Activated T-helper 1 cell treated with anti-CD3 and anti-CD28 coated beads, Interleukin-12 subunit alpha, Interleukin-12 subunit beta, Interleukin-2, Interleukin-4 antibody, amounts not matched to agents 30 ng/mL and 10 ng/mL and 1 ng/mL, durations not matched to agents 14 hours and 24 hours and 36 hours (primary cell): Measurements from ENCODE around the gene SMIM27. TPM values are rescaled to one million over a fixed set of nuclear protein-coding genes. Genes with fewer than 3 reads are reported as not detected.

Source experiments
- DNase-seq: peaks from one replicate; pipeline ENCODE4 v3.0.0; 2021; ENCODE audit warnings: low spot score
- H3K27ac Mint-ChIP-seq: one replicate; pipeline ENCODE4 v1.8.0; 2021; ENCODE audit warnings: mild to moderate bottlenecking, mixed read lengths
- H3K27me3 Mint-ChIP-seq: one replicate; pipeline ENCODE4 v1.8.0; 2022; ENCODE audit warnings: mild to moderate bottlenecking, moderate library complexity, mixed read lengths; ENCODE audit not compliant: insufficient read depth
- H3K36me3 Mint-ChIP-seq: one replicate; pipeline ENCODE4 v1.8.0; 2021; ENCODE audit warnings: low read depth, mixed read lengths
- H3K4me1 Mint-ChIP-seq: one replicate; pipeline ENCODE4 v1.8.0; 2021; ENCODE audit warnings: low read depth, mixed read lengths
- H3K4me3 Mint-ChIP-seq: one replicate; pipeline ENCODE4 v1.8.0; 2021; ENCODE audit warnings: mild to moderate bottlenecking, moderate library complexity, mixed read lengths
- H3K9me3 Mint-ChIP-seq: one replicate; pipeline ENCODE4 v1.8.0; 2021; ENCODE audit warnings: mixed read lengths
- intact Hi-C: fragments of 100-400 bp; cut with micrococcal nuclease; formaldehyde crosslinking; loops from one replicate; pipeline ENCODE4 v1.15.1; 2024
- total RNA-seq: library from RNA; stranded (reverse); gene quantifications from 2 replicates; pipeline ENCODE4 v1.2.3, GENCODE V29; 2022

SMIM27 gene
- total RNA-seq, 1 donor from 2014 or later, result 11.0 TPM

DNA sequence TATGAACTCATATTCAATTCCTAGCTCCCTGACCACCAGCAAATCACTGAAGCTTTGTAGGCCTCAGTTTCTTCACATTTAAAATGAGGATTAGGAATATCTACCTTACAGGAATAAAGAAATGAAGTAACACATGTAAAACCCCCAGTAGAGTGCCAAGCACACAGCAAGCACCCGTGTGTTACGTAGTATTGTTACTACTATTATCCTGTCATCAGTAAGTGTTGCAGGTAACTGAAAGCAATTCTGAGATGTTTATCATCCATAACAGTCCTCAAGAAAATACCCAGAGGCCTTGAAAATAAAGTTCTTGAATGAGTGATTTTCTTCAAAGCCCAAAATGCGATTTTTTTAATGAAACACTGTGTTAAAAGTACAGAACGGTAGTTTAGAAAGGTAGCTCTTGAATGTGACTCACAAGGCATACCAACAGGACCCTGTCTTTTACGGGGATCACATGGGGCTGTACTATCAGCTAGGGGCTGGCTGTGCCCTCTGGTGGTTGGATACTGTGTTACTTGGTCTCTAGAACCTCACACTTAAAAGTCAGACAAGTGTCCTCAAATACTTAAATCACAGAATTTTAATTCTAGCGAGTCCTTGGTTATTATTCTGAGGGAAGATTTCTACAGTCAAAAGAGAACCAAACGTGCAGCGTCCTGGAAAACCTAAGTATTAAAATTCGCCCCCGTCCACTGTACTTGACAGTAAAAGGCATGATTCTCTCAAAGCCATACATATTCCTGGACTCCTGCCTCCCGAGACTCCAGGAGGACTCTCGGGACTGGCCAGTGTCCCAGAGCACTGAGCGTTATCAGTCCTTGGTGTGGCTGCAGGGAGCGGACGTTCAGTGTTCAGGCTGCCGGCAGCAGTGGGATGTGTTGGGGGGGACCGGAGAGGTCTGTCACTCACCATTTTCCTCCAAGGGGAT is 20.1 kb downstream of the SMIM27 start:
- Mint-ChIP-seq H3K4me1 (peaks cover 21% of the 10 kb centered on the region), H3K27me3 (peaks cover 11% of the 10 kb centered on the region), H3K36me3 (peaks cover 13% of the 10 kb centered on the region), H3K9me3 (no peaks in the 10 kb centered on the region), H3K4me3 (peak overlapping the region; percentile 99), H3K27ac (peak overlapping the region; percentile 98)
- intact Hi-C loops, result loop anchor here (1.0 to 5.0 kb wide), 4 partner anchors 47 to 505 kb away; partner anchors contain the start of gene SMU1
- peak; percentile 65 for DNase-seq

DNA sequence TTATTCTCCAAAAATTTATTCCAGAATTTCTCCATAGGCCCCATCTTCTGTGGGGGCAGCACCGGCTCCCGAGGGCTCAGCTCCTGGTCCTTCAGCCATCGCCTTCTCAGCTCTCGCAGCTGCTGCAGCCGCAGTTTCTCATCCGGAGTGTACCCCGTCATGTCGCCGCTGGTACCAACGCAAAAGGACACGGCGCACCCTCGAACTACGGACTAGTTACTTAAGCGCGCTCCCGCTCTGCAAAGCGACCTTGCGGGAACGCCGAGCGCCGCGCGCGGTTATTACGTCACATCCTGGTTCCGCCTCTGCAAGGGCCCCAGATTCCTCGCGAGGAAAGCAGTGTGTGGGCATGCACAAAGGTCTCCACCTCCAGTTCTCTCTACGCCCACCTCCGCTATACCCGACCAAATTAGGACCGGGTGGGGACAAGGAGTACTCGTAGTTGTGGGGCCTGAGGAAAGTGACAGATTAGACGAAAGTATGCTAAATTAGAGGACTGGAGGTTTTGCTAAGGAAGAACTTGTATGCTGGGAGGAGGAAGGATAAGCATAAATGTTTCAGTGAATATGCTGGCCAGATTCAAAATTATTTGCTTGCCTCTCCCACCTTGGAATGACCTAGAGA is 20.9 kb downstream of the SMIM27 start, which contains the start of gene NDUFB6:
Gene NDUFB6, minus strand, starts transcription at position 260 of the 624 bp plus-strand sequence. Its CDS starts 99 bp downstream, at position 161.
- peaks cover 21% of the 10 kb centered on the region for H3K4me1 Mint-ChIP-seq
- H3K27ac Mint-ChIP-seq, result peak within 1 kb of the TSS; percentile 98
- H3K9me3 Mint-ChIP-seq, result no peaks in the 10 kb centered on the region
- DNase-seq, result peak; percentile 94
- peak within 1 kb of the TSS; percentile 99 for H3K4me3 Mint-ChIP-seq
- intact Hi-C loops, result loop anchor here (1.0 to 5.0 kb wide), 8 partner anchors 21 to 504 kb away; partner anchors contain the start of genes ACO1, APTX, DNAJA1 and SMIM27
- H3K36me3 Mint-ChIP-seq, result peaks cover 9% of the 10 kb centered on the region
- peaks cover 11% of the 10 kb centered on the region for H3K27me3 Mint-ChIP-seq

DNA sequence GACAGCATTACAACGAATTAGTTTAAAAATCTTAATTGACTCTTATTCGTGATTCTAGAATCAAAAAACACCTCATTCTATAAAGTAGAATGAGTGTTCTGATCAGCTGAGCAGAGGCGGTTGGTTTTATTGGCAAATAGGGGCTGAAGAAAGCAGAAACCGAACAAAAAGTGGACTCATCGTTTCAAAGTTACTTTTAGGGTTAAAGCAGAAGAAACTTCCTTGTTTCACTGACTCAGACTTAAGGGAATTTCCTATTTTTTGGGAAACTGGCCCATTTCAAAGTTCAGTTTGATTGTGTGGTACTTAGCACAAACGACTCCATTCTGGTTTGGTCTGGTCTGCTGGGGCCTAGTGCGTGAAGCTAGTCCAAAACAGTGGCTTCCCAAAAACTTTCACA is 21.7 kb downstream of the SMIM27 start:
- H3K9me3 Mint-ChIP-seq, result no peaks in the 10 kb centered on the region
- intact Hi-C loops, result loop anchor here (1.0 to 5.0 kb wide), 5 partner anchors 22 to 503 kb away; partner anchors contain the start of genes ACO1, APTX, DNAJA1 and SMIM27
- peaks cover 21% of the 10 kb centered on the region for H3K4me1 Mint-ChIP-seq
- no peak for DNase-seq
- peak overlapping the region; percentile 98 for H3K27ac Mint-ChIP-seq
- H3K27me3 Mint-ChIP-seq, result peaks cover 14% of the 10 kb centered on the region
- H3K36me3 Mint-ChIP-seq, result peaks cover 5% of the 10 kb centered on the region
- H3K4me3 Mint-ChIP-seq, result peak overlapping the region; percentile 99

GRCh38 chr9:32574858-32575257 is 22.7 kb downstream of the SMIM27 start:
- Mint-ChIP-seq H3K27me3 (peaks cover 21% of the 10 kb centered on the region), H3K4me3 (no peak overlapping the region), H3K27ac (no peak overlapping the region)

DNA sequence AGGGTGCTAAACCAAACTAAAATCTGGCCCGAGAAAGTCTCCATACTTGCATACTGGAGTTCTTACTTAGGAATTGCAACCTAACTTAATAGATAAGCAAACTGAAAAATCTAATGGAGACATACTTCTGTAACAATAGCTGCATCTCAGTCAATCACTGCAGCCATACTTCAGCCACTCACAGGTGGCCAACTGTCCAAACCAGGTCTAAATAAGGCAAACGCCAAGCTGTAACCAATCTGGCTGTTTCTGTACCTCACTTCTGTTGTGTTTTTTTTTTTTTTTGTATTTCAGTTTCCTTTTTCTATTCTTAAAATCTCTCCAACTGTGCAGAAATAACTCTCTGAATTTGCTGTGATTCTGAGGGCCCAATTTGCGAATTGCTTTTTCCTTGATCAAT is 25.2 kb downstream of the SMIM27 start:
- Mint-ChIP-seq H3K4me1 (peaks cover 9% of the 10 kb centered on the region), H3K9me3 (no peaks in the 10 kb centered on the region), H3K27ac (no peak overlapping the region), H3K36me3 (no peaks in the 10 kb centered on the region), H3K27me3 (peaks cover 27% of the 10 kb centered on the region), H3K4me3 (no peak overlapping the region)
- no peak for DNase-seq
- intact Hi-C loops, result no loop called here

More at GRCh38 chr9:32574858-32575257, 22.7 kb downstream of the SMIM27 start:
- Mint-ChIP-seq H3K4me1 (peaks cover 19% of the 10 kb centered on the region), H3K36me3 (peaks cover 5% of the 10 kb centered on the region), H3K9me3 (no peaks in the 10 kb centered on the region)
- intact Hi-C loops, result loop anchor here (5.0 kb wide), 1 partner anchor 502 kb away; the partner anchor contains the start of gene SMU1
- DNase-seq, result no peak

GRCh38 chr9:32578976-32579375 is 26.8 kb downstream of the SMIM27 start:
- H3K4me3 Mint-ChIP-seq, result no peak overlapping the region
- H3K4me1 Mint-ChIP-seq, result no peaks in the 10 kb centered on the region
- H3K27me3 Mint-ChIP-seq, result peaks cover 27% of the 10 kb centered on the region
- H3K36me3 Mint-ChIP-seq, result no peaks in the 10 kb centered on the region
- H3K27ac Mint-ChIP-seq, result no peak overlapping the region
- DNase-seq, result no peak
- intact Hi-C loops, result loop anchor here (1.0 kb wide), 1 partner anchor 200 kb away; no protein-coding TSS in a partner anchor
- H3K9me3 Mint-ChIP-seq, result no peaks in the 10 kb centered on the region

DNA sequence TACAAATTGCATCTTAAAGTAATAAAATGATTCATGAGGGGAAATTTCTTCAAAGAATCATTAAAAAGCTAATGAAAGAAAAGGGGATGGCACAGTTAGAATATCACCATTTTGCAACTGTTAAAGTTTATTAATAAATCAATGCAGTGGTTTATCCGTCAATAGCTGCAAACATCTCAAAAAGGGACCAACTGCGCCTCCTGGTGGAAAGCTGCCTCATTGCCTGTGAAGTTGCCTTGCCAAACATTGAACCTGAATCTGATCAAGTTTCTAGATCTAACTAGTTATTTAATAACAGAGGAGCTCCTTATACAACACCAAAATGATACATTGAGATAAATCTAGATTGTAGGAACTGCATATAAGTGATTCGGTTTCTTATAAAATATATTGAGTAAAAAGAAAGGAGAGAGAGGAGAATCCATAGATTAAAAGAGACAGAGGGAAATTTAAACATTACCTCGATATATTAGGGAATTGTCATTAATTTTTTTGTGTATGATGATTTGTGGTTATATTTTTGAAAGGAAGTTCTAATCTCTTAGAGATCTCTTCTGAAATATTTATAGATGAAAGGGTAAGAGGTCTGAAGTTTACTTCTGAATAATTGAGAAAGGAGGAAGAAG is 27.7 kb downstream of the SMIM27 start:
- Mint-ChIP-seq H3K4me1 (no peaks in the 10 kb centered on the region), H3K27ac (no peak overlapping the region), H3K4me3 (no peak overlapping the region), H3K9me3 (no peaks in the 10 kb centered on the region), H3K36me3 (no peaks in the 10 kb centered on the region), H3K27me3 (peaks cover 29% of the 10 kb centered on the region)
- DNase-seq, result peak; percentile 53
- intact Hi-C loops, result loop anchor here (1.0 kb wide), 1 partner anchor 201 kb away; no protein-coding TSS in a partner anchor

DNA sequence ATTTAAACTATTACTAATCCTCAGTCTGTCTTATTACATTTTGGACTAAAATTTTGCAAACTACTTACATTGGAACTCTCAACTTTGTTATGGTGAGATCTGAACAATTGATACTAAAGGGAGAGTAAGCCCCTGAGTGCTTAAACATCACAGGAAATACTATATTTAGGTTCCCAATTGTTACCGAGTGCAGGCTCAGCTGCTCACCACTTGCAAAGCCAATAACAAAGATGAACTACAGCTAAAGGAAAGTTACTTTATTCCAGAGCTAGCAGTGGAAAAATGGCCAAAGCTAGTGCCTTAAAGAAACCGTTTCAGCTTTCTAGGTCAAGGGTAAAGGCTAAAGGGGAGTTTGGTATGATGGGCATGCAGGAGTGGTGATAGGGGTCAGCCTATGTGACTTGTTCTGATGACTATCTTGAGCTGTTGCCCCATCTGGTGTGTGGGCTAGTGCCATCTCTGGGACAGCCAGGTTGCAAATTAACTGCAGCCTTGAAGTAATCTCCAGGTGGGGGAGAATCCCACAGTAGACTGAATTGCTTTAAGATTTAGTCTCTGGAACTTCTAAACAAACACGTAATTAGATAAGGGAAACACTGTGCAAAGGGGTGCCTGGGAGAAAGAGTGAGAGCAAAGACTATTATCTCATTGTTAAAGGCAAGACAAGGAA is 28.6 kb downstream of the SMIM27 start:
- Mint-ChIP-seq H3K9me3 (no peaks in the 10 kb centered on the region), H3K4me1 (no peaks in the 10 kb centered on the region), H3K27ac (no peak overlapping the region), H3K4me3 (no peak overlapping the region), H3K27me3 (peaks cover 29% of the 10 kb centered on the region), H3K36me3 (no peaks in the 10 kb centered on the region)
- no peak for DNase-seq
- intact Hi-C loops, result loop anchor here (1.0 kb wide), 1 partner anchor 388 kb away; no protein-coding TSS in a partner anchor

- H3K36me3 Mint-ChIP-seq, result no peaks in the 10 kb centered on the region
- H3K9me3 Mint-ChIP-seq, result no peaks in the 10 kb centered on the region
- no peak overlapping the region for H3K4me3 Mint-ChIP-seq
- intact Hi-C loops, result loop anchor here (1.0 kb wide), 1 partner anchor 387 kb away; no protein-coding TSS in a partner anchor
- DNase-seq, result peak; percentile 12
- H3K27me3 Mint-ChIP-seq, result peaks cover 27% of the 10 kb centered on the region
- no peak overlapping the region for H3K27ac Mint-ChIP-seq
- no peaks in the 10 kb centered on the region for H3K4me1 Mint-ChIP-seq
Measured at GRCh38 chr9:32581512-32582143, 29.5 kb downstream of the SMIM27 start.

GRCh38 chr9:32584784-32585183 is 32.7 kb downstream of the SMIM27 start:
- intact Hi-C loops, result no loop called here
- no peak overlapping the region for H3K27ac Mint-ChIP-seq
- H3K27me3 Mint-ChIP-seq, result peaks cover 13% of the 10 kb centered on the region

GRCh38 chr9:32587901-32588300 is 35.8 kb downstream of the SMIM27 start:
- no peaks in the 10 kb centered on the region for H3K4me1 Mint-ChIP-seq
- no peak for DNase-seq
- no peak overlapping the region for H3K4me3 Mint-ChIP-seq
- intact Hi-C loops, result no loop called here
- no peaks in the 10 kb centered on the region for H3K9me3 Mint-ChIP-seq
- no peaks in the 10 kb centered on the region for H3K36me3 Mint-ChIP-seq
- H3K27me3 Mint-ChIP-seq, result peaks cover 11% of the 10 kb centered on the region
- no peak overlapping the region for H3K27ac Mint-ChIP-seq

More at GRCh38 chr9:32584784-32585183, 32.7 kb downstream of the SMIM27 start:
- Mint-ChIP-seq H3K9me3 (no peaks in the 10 kb centered on the region), H3K36me3 (no peaks in the 10 kb centered on the region), H3K4me1 (no peaks in the 10 kb centered on the region), H3K4me3 (no peak overlapping the region)
- DNase-seq, result no peak
